HCT116 (cell line): ENCODE data around the gene TYR. TPM values are rescaled to one million over a fixed set of nuclear protein-coding genes. Genes with fewer than 3 reads are reported as not detected.

Source experiments
- ATAC-seq: fragments of 200-7000 bp; cut with Tn5 transposase; 2 replicates; pipeline ENCODE4 v1.9.1; 2020; ENCODE audit warnings: mild to moderate bottlenecking, moderate library complexity
- BruUV-seq: library from RNA; stranded (reverse); fragments of 400-500 nt; replicated peaks from 2 replicates; lab custom pipeline; 2021; lab: Mats Ljungman, UMichigan
- CTCF ChIA-PET: fragments of 300-600 bp; sonication (Branson Sonifier 250); formaldehyde crosslinking; loops from one replicate; lab custom pipeline; 2021; ENCODE audit warnings: antibody characterized with exemption; lab: Charles Lee
- POLR2A ChIA-PET: fragments of 300-600, 350-600 bp; sonication (Branson Sonifier 250); formaldehyde crosslinking; loops from one replicate; lab custom pipeline; 2021; ENCODE audit warnings: antibody characterized with exemption; lab: Charles Lee
- RAD21 ChIA-PET, 2 experiments: fragments of 300-600 bp; sonication (Branson Sonifier 250); formaldehyde crosslinking; loops; one replicate each; lab custom pipeline; 2023; ENCODE audit warnings: low total read pairs in 2 of 2; ENCODE audit not compliant: uncharacterized antibody in 2 of 2, unreplicated experiment in 2 of 2, low non-redundant PET in 1 of 2; lab: Charles Lee
- DNase-seq: peaks from one replicate; pipeline ENCODE4 v3.0.0-alpha.2; 2010; ENCODE audit warnings: low read depth, low spot score
- H2AFZ ChIP-seq: fragments of 200-600 bp; shearing (Covaris generic), sonication (generic); 2 replicates; pipeline ENCODE4 v1.6.1; 2017; ENCODE audit warnings: low read depth, mixed run types, mixed read lengths, antibody characterized with exemption, low read length; ENCODE audit not compliant: poor library complexity, severe bottlenecking
- H3K27ac ChIP-seq: 2 replicates; pipeline ENCODE4 v1.5.1; 2012; ENCODE audit warnings: low read depth, low read length
- H3K27me3 ChIP-seq: fragments of 200-600 bp; sonication (generic); 2 replicates; pipeline ENCODE4 v1.6.1; 2016; ENCODE audit warnings: mixed run types, low read length, mixed read lengths; ENCODE audit not compliant: insufficient read depth
- H3K36me3 ChIP-seq, 2 experiments: fragments of 200-500 bp in 1 of 2; fragments of 200-600 bp in 1 of 2; sonication (Bioruptor generic) in 1 of 2; sonication (generic) in 1 of 2; 2 replicates each; pipeline versions ENCODE4 v1.5.1 to v1.6.1; 2014 to 2016; ENCODE audit warnings: low read length in 2 of 2, inconsistent platforms in 1 of 2, mixed read lengths in 1 of 2, mixed run types in 1 of 2; ENCODE audit not compliant: insufficient read depth in 2 of 2, control insufficient read depth in 1 of 2
- H3K4me1 ChIP-seq, 2 experiments: fragments of 200-600 bp in 1 of 2; sonication (generic) in 1 of 2; 2 replicates each; pipeline versions ENCODE4 v1.5.1 to v1.6.1; 2012 to 2017; ENCODE audit warnings: low read length in 2 of 2, inconsistent platforms in 1 of 2, mild to moderate bottlenecking in 1 of 2, mixed read lengths in 1 of 2, mixed run types in 1 of 2, moderate library complexity in 1 of 2; ENCODE audit not compliant: insufficient read depth in 2 of 2, control insufficient read depth in 1 of 2
- H3K4me2 ChIP-seq: fragments of 200-600 bp; sonication (generic); 2 replicates; pipeline ENCODE4 v1.6.1; 2017; ENCODE audit warnings: mixed run types, low read length, mixed read lengths
- H3K4me3 ChIP-seq, 2 experiments: fragments of 200-600 bp in 1 of 2; sonication (generic) in 1 of 2; replicated peaks in 1 of 2; 2 replicates each; pipeline ENCODE4 v1.5.1; 2011 to 2016; ENCODE audit warnings: low read length in 2 of 2, control low read depth in 1 of 2, low read depth in 1 of 2, mild to moderate bottlenecking in 1 of 2, mixed read lengths in 1 of 2, mixed run types in 1 of 2
- H3K79me2 ChIP-seq: fragments of 200-600 bp; sonication (generic); 2 replicates; pipeline ENCODE4 v1.6.1; 2017; ENCODE audit warnings: mild to moderate bottlenecking, mixed run types, low read length, moderate library complexity, mixed read lengths; ENCODE audit not compliant: insufficient read depth
- H3K9ac ChIP-seq: fragments of 200-600 bp; sonication (generic); 2 replicates; pipeline ENCODE4 v1.6.1; 2016; ENCODE audit warnings: low read length, mixed read lengths
- H3K9me2 ChIP-seq: fragments of 200-600 bp; sonication (generic), shearing (Covaris generic); 2 replicates; pipeline ENCODE4 v1.6.1; 2017; ENCODE audit warnings: mixed run types, mild to moderate bottlenecking, moderate library complexity; ENCODE audit not compliant: insufficient read depth
- H3K9me3 ChIP-seq, 2 experiments: fragments of 200-500 bp in 1 of 2; fragments of 200-600 bp in 1 of 2; sonication (Bioruptor generic) in 1 of 2; sonication (generic) in 1 of 2; 2 replicates each; pipeline ENCODE4 v1.6.1; 2014 to 2017; ENCODE audit warnings: low read length in 2 of 2, mixed read lengths in 2 of 2, inconsistent platforms in 1 of 2, low read depth in 1 of 2, mild to moderate bottlenecking in 1 of 2, mixed run types in 1 of 2, moderate library complexity in 1 of 2; ENCODE audit not compliant: control insufficient read depth in 1 of 2, insufficient read depth in 1 of 2
- H4K20me1 ChIP-seq: fragments of 200-600 bp; sonication (generic), shearing (Covaris generic); 2 replicates; pipeline ENCODE4 v1.6.1; 2017; ENCODE audit warnings: mixed run types, mild to moderate bottlenecking, moderate library complexity; ENCODE audit not compliant: insufficient read depth
- ATF3 ChIP-seq: IDR thresholded peaks from 2 replicates; pipeline ENCODE4 v1.6.1; 2012
- CBX3 ChIP-seq: IDR thresholded peaks from 2 replicates; pipeline ENCODE4 v1.6.1; 2012; ENCODE audit warnings: low read depth
- CEBPB ChIP-seq: IDR thresholded peaks from 2 replicates; pipeline ENCODE4 v1.6.1; 2012; ENCODE audit warnings: low read depth
- CTCF ChIP-seq, 3 experiments: fragments of 200-600 bp in 1 of 3; sonication (generic) in 1 of 3; IDR thresholded peaks in 2 of 3; conservative IDR thresholded peaks in 1 of 3; 2 replicates each; pipeline ENCODE4 v1.5.1; 2012 to 2017; ENCODE audit warnings: low read depth in 2 of 3, low read length in 2 of 3, antibody characterized with exemption in 1 of 3, borderline replicate concordance in 1 of 3, control low read depth in 1 of 3, mild to moderate bottlenecking in 1 of 3, mixed read lengths in 1 of 3, mixed run types in 1 of 3, moderate library complexity in 1 of 3; ENCODE audit not compliant: insufficient read depth in 1 of 3
- ELF1 ChIP-seq: IDR thresholded peaks from 2 replicates; pipeline ENCODE4 v1.6.1; 2012; ENCODE audit warnings: low read depth, borderline replicate concordance
- EZH2 ChIP-seq: fragments of 200-600 bp; sonication (generic); IDR thresholded peaks from 2 replicates; pipeline ENCODE4 v1.6.1; 2017; ENCODE audit warnings: antibody characterized with exemption, mixed run types
- EZH2phosphoT487 ChIP-seq: fragments of 200-600 bp; IDR thresholded peaks from 2 replicates; pipeline ENCODE4 v1.6.1; 2018; ENCODE audit warnings: antibody characterized with exemption, borderline replicate concordance
- POLR2A ChIP-seq: IDR thresholded peaks from 2 replicates; pipeline ENCODE4 v1.7.0; 2011; ENCODE audit warnings: borderline replicate concordance; ENCODE audit not compliant: insufficient read depth, insufficient read length; ENCODE audit errors: extremely low read depth
- POLR2AphosphoS5 ChIP-seq: IDR thresholded peaks from 2 replicates; pipeline ENCODE4 v1.6.1; 2011; ENCODE audit warnings: mild to moderate bottlenecking, low read depth, low read length, moderate library complexity
- RAD21 ChIP-seq: IDR thresholded peaks from 2 replicates; pipeline ENCODE4 v1.6.1; 2012; ENCODE audit warnings: low read depth, mild to moderate bottlenecking
- REST ChIP-seq: IDR thresholded peaks from 2 replicates; pipeline ENCODE4 v1.6.1; 2012; ENCODE audit warnings: low read depth
- SP1 ChIP-seq: IDR thresholded peaks from 2 replicates; pipeline ENCODE4 v1.6.1; 2012; ENCODE audit warnings: low read depth
- YY1 ChIP-seq: IDR thresholded peaks from 2 replicates; pipeline ENCODE4 v1.6.1; 2011; ENCODE audit warnings: low read length, low read depth, moderate library complexity, mild to moderate bottlenecking; ENCODE audit not compliant: insufficient replicate concordance; ENCODE audit errors: extremely low read depth
- ZFX ChIP-seq: fragments of 450-650 bp; IDR thresholded peaks from 2 replicates; pipeline ENCODE4 v1.6.1; 2017
- intact Hi-C: fragments of 100-400 bp; cut with micrococcal nuclease; formaldehyde crosslinking; loops from 2 replicates; pipeline ENCODE4 v1.10.0; 2022
- total RNA-seq: library from RNA; stranded (reverse); gene quantifications from one replicate; pipeline ENCODE4 v1.2.1, GENCODE V29; 2021; ENCODE audit not compliant: unreplicated experiment

The TYR gene
- total RNA-seq, 1 experiment from 2014 or later: not detected

- RAD21 ChIA-PET: no interaction called here
These were observed 98.3 kb downstream of the TYR start for GRCh38 chr11:89275966-89276365.

GRCh38 chr11:89279176-89279575 is 101.5 kb downstream of the TYR start:
- H3K4me3 ChIP-seq: no peak overlapping the region
- H4K20me1 ChIP-seq: no peaks in the 10 kb centered on the region
- no peak overlapping the region for H3K9ac ChIP-seq
- no peaks in the 10 kb centered on the region for H3K9me2 ChIP-seq
- H3K27ac ChIP-seq: no peak overlapping the region
- no peak for TF ChIP-seq YY1
- TF ChIP-seq CTCF (IDR thresholded peaks at IDR 0.05 in 2 of 3, conservative IDR thresholded peaks at IDR 0.05 in 1 of 3; ENCODE audit: borderline replicate concordance in 1 of 3, insufficient read depth in 1 of 3, low read depth in 2 of 3, low read length in 2 of 3): no peak
- TF ChIP-seq EZH2phosphoT487: no peak
- no peak for TF ChIP-seq RAD21
- no peak for TF ChIP-seq REST
- no peak for TF ChIP-seq ELF1
- no peak for TF ChIP-seq EZH2
- intact Hi-C loops: no loop called here
- no peaks in the 10 kb centered on the region for H3K4me1 ChIP-seq
- H3K4me2 ChIP-seq: no peak overlapping the region
- POLR2A ChIA-PET: no interaction called here
- CTCF ChIA-PET: no interaction called here
- no peak overlapping the region for H2AFZ ChIP-seq
- ATAC-seq (no peak), DNase-seq (no peak)
- no TSS peak for BruUV-seq
- RAD21 ChIA-PET: no interaction called here
- no peaks in the 10 kb centered on the region for H3K36me3 ChIP-seq
- H3K27me3 ChIP-seq: no peaks in the 10 kb centered on the region
- no peaks in the 10 kb centered on the region for H3K9me3 ChIP-seq
- no peaks in the 10 kb centered on the region for H3K79me2 ChIP-seq

More at GRCh38 chr11:89275966-89276365, 98.3 kb downstream of the TYR start:
- intact Hi-C loops: no loop called here
- Histone ChIP-seq H3K4me2 (no peak overlapping the region), H3K27ac (no peak overlapping the region), H2AFZ (no peak overlapping the region), H3K9me2 (no peaks in the 10 kb centered on the region), H3K36me3 (no peaks in the 10 kb centered on the region), H3K4me3 (no peak overlapping the region)
- CTCF ChIA-PET: no interaction called here
- TF ChIP-seq CEBPB (no peak), CBX3 (no peak), POLR2A (no peak), SP1 (no peak), ZFX (no peak), ATF3 (no peak), RAD21 (no peak), POLR2AphosphoS5 (no peak), ELF1 (no peak)
- TF ChIP-seq, all 23 proteins: peak for 0
- H3K79me2 ChIP-seq: no peaks in the 10 kb centered on the region
- no peaks in the 10 kb centered on the region for H4K20me1 ChIP-seq
- POLR2A ChIA-PET: no interaction called here
- H3K9ac ChIP-seq: no peak overlapping the region
- BruUV-seq: no TSS peak
- DNase-seq (no peak), ATAC-seq (no peak)
- no peaks in the 10 kb centered on the region for H3K27me3 ChIP-seq
- H3K4me1 ChIP-seq: no peaks in the 10 kb centered on the region
- no peaks in the 10 kb centered on the region for H3K9me3 ChIP-seq
